WTC11 (cell line): ENCODE measurements around the gene RRP1. TPM values are rescaled to one million over a fixed set of nuclear protein-coding genes. Genes with fewer than 3 reads are reported as not detected.

ENCODE experiments used
- ATAC-seq: fragments of 200-7000 bp; cut with Tn5 transposase; 2 replicates; pipeline ENCODE4 v1.10.0; 2021; ENCODE audit warnings: mild to moderate bottlenecking, moderate library complexity
- CTCF ChIA-PET: fragments of 300-600 bp; sonication (Branson Sonifier 250); formaldehyde crosslinking; loops from one replicate; lab custom pipeline; 2021; ENCODE audit warnings: antibody characterized with exemption; lab: Charles Lee
- POLR2A ChIA-PET: fragments of 350-600 bp; sonication (Branson Sonifier 250); formaldehyde crosslinking; loops from one replicate; lab custom pipeline; 2021; ENCODE audit warnings: antibody characterized with exemption; lab: Charles Lee
- DNase-seq: peaks from one replicate; pipeline ENCODE4 v3.0.0; 2021; ENCODE audit warnings: low spot score
- H3K27ac Mint-ChIP-seq: 2 replicates; pipeline ENCODE4 v1.8.0; 2021; ENCODE audit warnings: mixed read lengths
- H3K27me3 Mint-ChIP-seq: 2 replicates; pipeline ENCODE4 v1.8.0; 2021; ENCODE audit warnings: low read depth, mild to moderate bottlenecking, moderate library complexity, mixed read lengths
- H3K36me3 Mint-ChIP-seq: 2 replicates; pipeline ENCODE4 v1.8.0; 2021; ENCODE audit warnings: mixed read lengths
- H3K4me1 Mint-ChIP-seq: 2 replicates; pipeline ENCODE4 v1.8.0; 2022; ENCODE audit warnings: mixed read lengths
- H3K4me3 Mint-ChIP-seq: 2 replicates; pipeline ENCODE4 v1.8.0; 2021; ENCODE audit warnings: mild to moderate bottlenecking, moderate library complexity, mixed read lengths
- H3K9me3 Mint-ChIP-seq: 2 replicates; pipeline ENCODE4 v1.8.0; 2021; ENCODE audit warnings: mixed read lengths
- ARID4B ChIP-seq: sonication (generic); formaldehyde crosslinking; IDR thresholded peaks from 2 replicates; pipeline ENCODE4 v1.8.0; 2023; ENCODE audit warnings: missing genetic modification reagents, mild to moderate bottlenecking, borderline replicate concordance
- ATF2 ChIP-seq: sonication (generic); formaldehyde crosslinking; IDR thresholded peaks from 2 replicates; pipeline ENCODE4 v1.8.1; 2022; ENCODE audit warnings: low read depth, missing genetic modification reagents, borderline replicate concordance
- E2F4 ChIP-seq: sonication (generic); formaldehyde crosslinking; IDR thresholded peaks from 2 replicates; pipeline ENCODE4 v1.8.1; 2022; ENCODE audit warnings: low read depth, mild to moderate bottlenecking, moderate library complexity, missing genetic modification reagents, borderline replicate concordance
- ELF4 ChIP-seq: sonication (generic); formaldehyde crosslinking; IDR thresholded peaks from 2 replicates; pipeline ENCODE4 v1.8.1; 2022; ENCODE audit warnings: low read depth, mild to moderate bottlenecking, moderate library complexity, missing genetic modification reagents
- ETV6 ChIP-seq: sonication (generic); formaldehyde crosslinking; IDR thresholded peaks from 2 replicates; pipeline ENCODE4 v1.8.1; 2022; ENCODE audit warnings: mild to moderate bottlenecking, missing genetic modification reagents
- FOXP1 ChIP-seq: sonication (generic); formaldehyde crosslinking; IDR thresholded peaks from 2 replicates; pipeline ENCODE4 v1.8.0; 2022; ENCODE audit warnings: missing genetic modification reagents, mild to moderate bottlenecking, moderate library complexity, borderline replicate concordance
- HMGXB4 ChIP-seq: sonication (generic); formaldehyde crosslinking; IDR thresholded peaks from 2 replicates; pipeline ENCODE4 v1.8.1; 2023; ENCODE audit warnings: mild to moderate bottlenecking, moderate library complexity, missing genetic modification reagents
- IRF1 ChIP-seq: sonication (generic); formaldehyde crosslinking; IDR thresholded peaks from 2 replicates; pipeline ENCODE4 v1.8.0; 2023; ENCODE audit warnings: missing genetic modification reagents
- NFE2L1 ChIP-seq: sonication (generic); formaldehyde crosslinking; IDR thresholded peaks from 2 replicates; pipeline ENCODE4 v1.8.1; 2023; ENCODE audit warnings: missing genetic modification reagents
- NFYB ChIP-seq: sonication (generic); formaldehyde crosslinking; conservative IDR thresholded peaks from 2 replicates; pipeline ENCODE4 v1.8.0; 2022; ENCODE audit warnings: low read depth, missing genetic modification reagents
- NR3C1 ChIP-seq: sonication (generic); formaldehyde crosslinking; conservative IDR thresholded peaks from 2 replicates; pipeline ENCODE4 v1.8.1; 2023; ENCODE audit warnings: low read depth, mild to moderate bottlenecking, missing genetic modification reagents
- OVOL2 ChIP-seq: fragments of 250-450 bp; sonication (Bioruptor Pico); IDR thresholded peaks from 2 replicates; pipeline ENCODE4 v1.9.0; 2021; ENCODE audit warnings: mild to moderate bottlenecking, borderline replicate concordance
- RELA ChIP-seq: sonication (generic); formaldehyde crosslinking; IDR thresholded peaks from 2 replicates; pipeline ENCODE4 v1.8.1; 2022; ENCODE audit warnings: missing genetic modification reagents, mild to moderate bottlenecking, borderline replicate concordance
- SMAD4 ChIP-seq: sonication (generic); formaldehyde crosslinking; IDR thresholded peaks from 2 replicates; pipeline ENCODE4 v1.8.0; 2022; ENCODE audit warnings: mild to moderate bottlenecking, missing genetic modification reagents
- ZNF138 ChIP-seq: sonication (generic); formaldehyde crosslinking; conservative IDR thresholded peaks from 2 replicates; pipeline ENCODE4 v1.8.1; 2022; ENCODE audit warnings: mild to moderate bottlenecking, moderate library complexity, missing genetic modification reagents
- ZNF263 ChIP-seq: sonication (generic); formaldehyde crosslinking; IDR thresholded peaks from 2 replicates; pipeline ENCODE4 v1.8.1; 2022; ENCODE audit warnings: low read depth, mild to moderate bottlenecking, moderate library complexity, missing genetic modification reagents
- ZNF281 ChIP-seq: sonication (generic); formaldehyde crosslinking; IDR thresholded peaks from 2 replicates; pipeline ENCODE4 v1.8.0; 2023; ENCODE audit warnings: mild to moderate bottlenecking, missing genetic modification reagents
- ZNF396 ChIP-seq: fragments of 250-450 bp; sonication (Bioruptor Pico); IDR thresholded peaks from 2 replicates; pipeline ENCODE4 v1.8.0; 2021; ENCODE audit warnings: mild to moderate bottlenecking, moderate library complexity, borderline replicate concordance
- ZNF416 ChIP-seq: fragments of 250-450 bp; sonication (Bioruptor Pico); IDR thresholded peaks from 2 replicates; pipeline ENCODE4 v1.9.0; 2021; ENCODE audit warnings: mild to moderate bottlenecking, inconsistent platforms
- total RNA-seq: library from RNA; stranded (reverse); gene quantifications from 3 replicates; pipeline ENCODE4 v1.2.3, GENCODE V29; 2021

RRP1 gene
- total RNA-seq, 1 experiment from 2014 or later: 53.0 TPM

- ATAC-seq: no peak
- H3K4me3 Mint-ChIP-seq: no peak overlapping the region
- H3K36me3 Mint-ChIP-seq: no peaks in the 10 kb centered on the region
- TF ChIP-seq ETV6 (no peak), ARID4B (CRISPR knock-in tag) (no peak), IRF1 (CRISPR knock-in tag) (no peak), NR3C1 (no peak), ZNF416 (CRISPR knock-in tag) (no peak), SMAD4 (CRISPR knock-in tag) (no peak), ZNF138 (CRISPR knock-in tag) (no peak), ZNF396 (CRISPR knock-in tag) (no peak), ELF4 (CRISPR knock-in tag) (no peak), NFYB (CRISPR knock-in tag) (no peak), ZNF281 (CRISPR knock-in tag) (no peak), FOXP1 (CRISPR knock-in tag) (no peak), NFE2L1 (CRISPR knock-in tag) (no peak), ATF2 (CRISPR knock-in tag) (no peak), RELA (CRISPR knock-in tag) (no peak), HMGXB4 (CRISPR knock-in tag) (no peak), E2F4 (CRISPR knock-in tag) (no peak), ZNF263 (CRISPR knock-in tag) (no peak), OVOL2 (no peak)
- TF ChIP-seq, all 79 proteins: peak for 0
- Mint-ChIP-seq H3K27ac (no peak overlapping the region), H3K27me3 (no peaks in the 10 kb centered on the region; the same call in 1 of the 2 replicates), H3K9me3 (no peaks in the 10 kb centered on the region), H3K4me1 (peaks cover under 1% of the 10 kb centered on the region)
- POLR2A ChIA-PET: no interaction called here
- no peak for DNase-seq
- CTCF ChIA-PET: no interaction called here
Observed at GRCh38 chr21:43853851-43854772, 64.7 kb downstream of the RRP1 start.
